NCI-H345 treated with DMSO at 0.1 percent for 48 hours (cell line): ENCODE data around the gene TEX19.
"Not testable (repeated sequence)": the region's sequence is repeated elsewhere in the genome, so short reads cannot be mapped to it uniquely, and the experiment has no call there.

Experiments
- DNase-seq: peaks from one replicate; lab custom pipeline; 2025; ENCODE audit not compliant: unreplicated experiment; lab: John Stamatoyannopoulos, UW

Gene TEX19

DNA sequence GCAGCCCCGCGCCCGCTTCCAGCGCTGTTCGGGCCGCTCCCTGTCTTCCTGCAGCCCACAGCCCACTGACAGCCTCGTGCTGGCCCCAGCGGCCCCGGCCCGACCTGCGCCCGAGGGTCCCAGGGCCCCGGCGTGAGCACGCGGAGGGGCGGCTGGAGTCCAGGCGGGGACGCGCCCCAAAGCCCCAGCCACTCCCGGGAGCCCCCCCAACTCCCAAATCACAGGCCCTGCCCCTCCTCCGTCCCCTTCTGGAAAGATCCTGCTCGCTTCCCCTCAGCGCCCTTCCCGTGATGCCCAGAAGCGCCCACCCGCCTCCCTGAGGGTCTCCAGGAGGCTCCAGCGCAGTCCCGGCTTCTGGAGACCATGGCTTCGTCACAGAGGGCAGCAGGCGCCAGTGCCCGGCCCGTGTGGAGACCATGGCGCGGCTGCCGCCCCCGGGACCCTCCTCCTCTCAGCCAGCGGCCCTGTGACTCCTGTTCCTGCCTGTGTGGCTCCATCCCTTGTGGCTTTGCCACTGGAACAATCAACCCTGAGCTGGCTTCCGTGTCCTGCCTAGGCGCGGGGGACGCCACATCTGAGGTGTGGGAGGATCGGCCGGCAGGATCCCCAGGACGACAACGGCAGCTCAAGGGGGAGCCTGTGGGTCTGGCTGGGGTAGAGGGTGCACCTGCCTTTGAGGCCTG, 16.5 kb downstream of the TEX19 start:
- DNase-seq, result no peak

GRCh38 chr17:82376042-82376730, 17.1 kb downstream of the TEX19 start:
- DNase-seq, result no peak

DNA sequence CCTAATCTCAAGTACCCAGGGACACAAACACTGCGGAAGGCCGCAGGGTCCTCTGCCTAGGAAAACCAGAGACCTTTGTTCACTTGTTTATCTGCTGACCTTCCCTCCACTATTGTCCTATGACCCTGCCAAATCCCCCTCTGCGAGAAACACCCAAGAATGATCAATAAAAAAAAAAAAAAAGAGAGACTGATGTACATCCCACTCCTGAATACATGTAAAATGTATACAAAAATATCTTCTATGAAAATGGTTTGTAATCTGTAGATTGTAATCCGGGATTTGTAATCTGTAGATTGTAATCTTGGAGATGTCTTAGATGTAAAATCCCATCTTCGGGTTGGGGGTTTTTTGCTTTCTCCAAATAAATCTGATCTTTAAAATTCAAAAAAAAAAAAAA, 18.2 kb downstream of the TEX19 start:
- DNase-seq, result not testable (repeated sequence)

DNA sequence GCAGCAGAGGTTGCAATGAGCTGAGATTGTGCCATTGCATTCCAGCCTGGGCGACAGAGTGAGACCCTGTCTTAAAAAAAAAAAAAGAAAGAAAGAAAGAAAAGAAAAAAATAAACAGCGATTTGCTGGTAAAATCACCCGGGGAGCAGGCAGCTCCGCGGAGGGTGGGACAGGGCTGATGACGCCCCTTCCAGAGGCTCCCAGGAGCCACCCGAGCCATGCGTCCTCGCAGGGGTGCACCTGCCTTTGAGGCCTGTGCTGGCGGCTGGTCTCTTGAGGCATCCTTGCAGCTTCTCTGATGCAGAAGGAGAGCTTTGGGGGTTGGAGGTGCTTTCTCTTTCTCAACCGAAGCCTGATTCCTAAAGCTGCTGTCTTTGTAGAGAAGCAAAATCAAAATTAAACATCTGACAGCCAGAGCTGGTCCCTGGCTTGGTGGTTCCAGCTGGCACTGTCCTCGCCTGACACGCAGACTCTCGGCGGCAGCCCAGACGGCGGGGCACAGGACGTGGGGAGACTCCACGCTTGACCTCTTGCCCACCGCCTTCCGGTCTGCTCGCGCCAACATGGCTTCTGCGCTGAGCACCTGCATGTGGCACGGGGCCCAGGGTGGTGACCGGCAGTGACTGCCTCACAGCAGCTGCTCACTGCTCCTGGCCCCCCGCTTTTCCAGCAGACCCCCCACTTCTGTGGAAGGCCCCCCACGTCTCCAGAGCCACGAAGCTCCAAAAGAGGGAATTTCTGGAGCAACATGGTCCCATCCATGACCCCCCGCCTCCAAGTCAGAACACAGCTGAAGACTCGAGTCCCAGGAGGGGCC, 19.1 kb downstream of the TEX19 start:
- no peak for DNase-seq

DNA sequence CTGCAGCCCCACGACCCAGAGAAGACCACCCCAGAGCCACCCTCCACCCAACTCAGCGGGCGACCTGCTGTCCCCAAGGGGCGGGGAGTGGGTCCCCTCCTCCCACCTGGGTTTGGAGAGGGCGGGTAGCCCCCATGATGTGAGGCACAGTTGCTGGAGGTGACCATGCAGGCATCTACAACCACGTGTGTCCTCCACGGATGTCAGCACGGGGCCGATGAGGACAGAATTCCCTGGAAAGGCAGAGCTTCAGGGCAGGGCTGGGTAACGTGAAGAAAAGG, 19.6 kb downstream of the TEX19 start:
- DNase-seq, result no peak

GRCh38 chr17:82380860-82381702, 22.0 kb downstream of the TEX19 start:
- DNase-seq, result no peak

- DNase-seq, result not testable (repeated sequence)
Measured at GRCh38 chr17:82381703-82382009, 22.6 kb downstream of the TEX19 start.

- DNase-seq, result not testable (repeated sequence)
Measured at GRCh38 chr17:82382220-82382932, 23.3 kb downstream of the TEX19 start.

DNA sequence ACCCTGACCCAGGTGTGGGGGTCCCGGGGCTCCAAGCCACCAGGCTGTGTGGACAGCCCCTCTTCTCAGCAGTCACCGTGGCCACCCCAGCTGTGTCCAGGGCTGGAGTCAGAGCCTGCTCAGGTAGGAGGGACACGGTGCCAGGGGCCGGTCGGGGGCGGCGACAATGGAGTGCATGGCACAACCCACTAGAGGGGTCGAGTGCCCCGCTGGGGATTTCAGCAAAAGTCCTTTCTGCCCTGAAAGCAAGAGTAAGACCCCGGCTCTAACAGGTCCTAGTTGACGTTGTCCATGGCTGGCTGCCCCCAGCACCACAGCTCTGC, 23.8 kb downstream of the TEX19 start:
- DNase-seq, result no peak

DNA sequence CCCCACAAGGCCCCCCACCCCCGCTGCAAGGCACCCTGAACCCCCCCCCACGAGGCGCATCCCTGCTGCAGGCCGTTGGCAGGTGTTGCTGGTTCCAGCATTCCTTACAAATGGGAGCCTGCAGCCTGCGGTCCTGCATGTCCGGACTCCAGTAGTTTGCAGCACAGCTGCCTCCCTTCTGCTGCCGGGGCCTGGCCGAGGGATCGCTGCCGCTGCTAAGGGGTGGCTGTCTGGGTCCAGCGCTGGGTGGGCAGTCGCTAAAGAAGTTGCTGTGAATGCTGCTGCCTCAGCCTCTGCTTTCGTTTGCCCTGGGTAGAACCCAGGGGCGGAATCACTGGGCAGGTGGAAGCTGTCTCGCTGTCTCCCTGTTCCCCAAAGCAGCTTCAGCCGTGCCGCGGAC, 24.4 kb downstream of the TEX19 start:
- no peak for DNase-seq

DNA sequence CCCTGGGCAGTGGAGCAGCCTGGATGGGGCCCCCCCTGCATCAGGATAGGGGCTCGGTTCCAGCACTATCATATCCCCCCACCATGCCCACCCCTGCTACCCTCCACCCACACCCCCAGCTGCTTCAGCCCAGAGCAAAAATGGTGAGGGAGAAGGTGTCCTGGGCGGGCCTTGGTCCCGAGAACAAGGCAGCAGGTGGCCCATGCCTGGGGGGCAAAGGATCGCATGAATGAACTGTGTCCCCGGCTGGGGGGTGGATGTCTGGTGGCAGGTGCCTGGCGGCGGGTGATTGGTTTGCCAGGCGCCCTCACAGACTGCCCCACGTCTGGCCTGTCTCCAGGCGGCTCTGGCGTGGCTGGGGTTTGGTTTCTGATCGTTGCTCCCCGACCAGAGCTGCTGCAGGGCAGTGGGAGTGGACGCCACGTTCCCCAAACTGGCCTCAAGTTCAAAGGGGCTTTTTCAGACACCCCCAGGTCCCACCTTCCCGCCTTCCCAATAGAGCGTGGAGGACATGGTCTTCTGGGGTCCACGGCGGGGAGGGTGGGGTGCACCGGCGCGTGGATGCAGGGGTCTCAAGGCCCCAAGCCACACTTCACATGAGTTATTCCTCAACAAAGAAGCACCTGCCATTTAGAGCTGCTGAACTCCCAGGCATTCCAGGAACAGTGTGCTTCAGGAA, 25.1 kb downstream of the TEX19 start:
- DNase-seq, result no peak

DNA sequence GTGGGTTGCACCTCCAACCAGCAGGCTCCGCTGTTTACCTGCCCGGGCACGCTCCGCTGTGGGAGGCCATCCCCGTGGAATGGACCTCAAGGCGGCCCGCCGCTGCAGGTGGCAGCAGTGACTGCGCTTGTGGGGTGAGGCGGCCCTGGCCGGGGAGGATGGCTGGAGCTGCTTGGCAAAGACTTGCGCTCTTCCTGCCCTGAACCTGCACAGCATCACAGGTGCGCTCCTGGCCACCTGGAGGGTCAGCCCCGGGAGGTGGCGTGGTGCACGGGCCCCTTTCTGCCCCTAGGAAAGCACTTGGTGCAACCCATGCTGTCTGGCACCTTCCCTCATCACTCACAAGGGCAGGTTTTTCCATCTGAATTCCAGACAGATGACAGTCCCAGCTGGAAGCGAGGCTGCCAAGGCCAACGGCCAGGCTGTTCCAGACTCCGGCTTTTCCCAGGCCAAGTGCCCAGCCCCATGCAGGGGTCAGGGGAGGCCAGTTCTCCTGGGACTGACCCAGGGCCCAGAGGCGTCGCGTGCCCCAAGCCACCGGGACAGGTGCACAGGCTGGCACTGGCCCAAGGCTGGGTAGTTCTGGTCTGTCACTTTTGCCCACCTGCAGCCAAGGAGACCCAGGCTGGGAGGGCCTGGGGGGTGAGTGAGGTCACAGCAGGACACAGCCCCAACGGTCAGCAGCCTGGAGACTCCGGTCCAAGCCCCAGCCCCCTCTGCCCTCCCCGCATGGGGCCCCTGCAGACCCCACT, 25.9 kb downstream of the TEX19 start:
- peak; percentile 89 for DNase-seq

DNA sequence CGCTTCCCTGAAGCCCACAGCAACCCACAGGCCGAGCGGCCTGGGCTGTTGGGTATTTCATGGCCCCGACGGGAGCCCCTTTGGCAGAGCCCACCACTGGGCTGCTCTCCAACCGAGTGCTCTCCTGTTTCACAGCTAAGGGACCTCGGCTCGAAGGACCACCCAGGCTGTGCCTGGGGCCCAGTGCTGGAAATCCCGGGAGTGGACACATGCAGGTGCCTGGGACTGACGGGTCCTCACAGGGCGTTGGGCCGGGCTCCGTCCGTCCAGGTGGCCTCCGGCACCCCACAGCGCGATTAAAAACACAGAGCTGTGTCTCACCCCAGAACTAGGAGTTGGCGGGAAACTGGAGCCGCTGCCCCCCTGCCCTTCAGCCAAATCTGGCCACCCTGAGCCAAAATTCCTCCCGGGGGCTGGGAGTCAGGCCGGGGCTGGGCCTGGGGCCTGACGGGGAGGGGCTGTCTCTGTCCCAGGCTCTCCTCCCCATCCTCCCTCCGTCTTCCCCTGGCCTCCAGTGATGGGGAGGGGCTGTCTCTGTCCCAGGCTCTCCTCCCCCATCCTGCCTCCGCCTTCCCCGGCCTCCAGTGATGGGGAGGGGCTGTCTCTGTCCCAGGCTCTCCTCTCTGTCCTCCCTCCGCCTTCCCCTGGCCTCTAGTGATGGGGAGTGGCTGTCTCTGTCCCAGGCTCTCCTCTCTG, 26.7 kb downstream of the TEX19 start:
- DNase-seq, result no peak

GRCh38 chr17:82386255-82386831, 27.3 kb downstream of the TEX19 start:
- no peak for DNase-seq

DNA sequence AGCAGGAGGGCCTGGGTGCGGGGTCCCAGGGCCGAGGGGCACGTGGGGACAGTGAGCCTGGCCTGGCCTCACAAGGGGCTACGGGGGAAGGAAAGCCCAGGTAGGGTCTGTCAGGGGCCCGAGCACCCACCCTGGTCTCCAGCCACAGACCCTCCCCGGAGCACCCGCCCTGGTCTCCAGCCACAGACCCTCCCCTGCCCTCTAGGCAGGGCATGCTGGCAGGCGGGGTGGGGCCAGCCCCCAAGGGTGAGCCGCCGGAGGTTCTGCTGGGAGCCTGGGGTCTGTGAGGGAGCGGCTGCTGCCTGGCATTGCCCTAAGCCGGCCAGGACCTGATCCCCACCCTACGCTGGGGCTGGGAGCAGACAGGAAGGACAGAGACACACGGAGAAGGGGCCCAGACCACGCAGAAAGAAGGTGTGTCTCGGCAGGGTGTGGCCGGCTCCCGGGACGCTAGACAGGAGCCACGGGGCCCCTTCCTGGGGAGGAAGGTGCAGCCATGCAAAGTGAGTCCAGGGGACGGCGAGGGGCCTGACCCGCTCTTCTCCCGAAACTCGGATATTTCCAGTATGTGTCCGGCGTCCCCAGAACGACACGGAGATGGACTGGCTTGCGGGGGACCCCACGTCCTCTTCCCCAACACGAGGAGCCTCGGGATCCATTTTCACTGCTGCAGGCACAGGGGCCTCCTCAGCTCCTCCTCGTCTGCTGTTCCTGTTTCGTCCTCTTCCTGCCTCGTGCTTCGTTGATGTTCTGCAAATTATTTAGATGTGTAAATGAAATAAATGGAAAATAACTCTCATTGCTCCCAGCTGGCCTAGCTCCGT, 28.0 kb downstream of the TEX19 start:
- DNase-seq, result no peak

DNA sequence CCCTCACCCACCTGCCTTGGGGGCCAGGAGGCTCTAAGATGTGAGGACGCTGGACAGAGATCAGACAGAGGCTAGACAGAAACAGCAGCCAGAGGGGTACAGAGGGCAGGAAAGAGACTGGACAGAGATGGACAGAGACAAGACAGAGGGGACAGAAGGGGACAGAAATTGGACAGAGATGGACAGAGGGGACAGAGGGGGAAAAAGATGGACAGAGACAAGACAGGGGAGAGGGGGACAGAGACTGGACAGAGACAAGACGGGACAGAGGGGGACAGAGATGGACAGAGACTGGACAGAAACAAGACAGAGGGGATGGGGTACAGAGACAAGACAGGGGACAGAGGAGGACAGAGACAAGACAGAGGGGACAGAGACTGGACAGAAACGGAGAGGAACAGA, 28.7 kb downstream of the TEX19 start:
- DNase-seq, result no peak

- DNase-seq, result no peak
Measured at GRCh38 chr17:82388223-82388921, 29.3 kb downstream of the TEX19 start.
